Measurements from ENCODE around the gene ACBD6.

Gene ACBD6

GRCh38 chr1:180363246-180363995, 139.0 kb downstream of the ACBD6 start:
- DNase-seq = no peak

- no peak for DNase-seq
Observed at GRCh38 chr1:180360333-180361075, 141.9 kb downstream of the ACBD6 start.

GRCh38 chr1:180358649-180359048, 143.7 kb downstream of the ACBD6 start:
- no peak for DNase-seq

- DNase-seq = no peak
Observed at GRCh38 chr1:180353945-180354344, 148.4 kb downstream of the ACBD6 start.

GRCh38 chr1:180352588-180352987, 149.8 kb downstream of the ACBD6 start:
- DNase-seq = no peak

- DNase-seq = no peak
Observed at GRCh38 chr1:180352021-180352420, 150.4 kb downstream of the ACBD6 start.

GRCh38 chr1:180345148-180345547, 157.2 kb downstream of the ACBD6 start:
- DNase-seq = no peak

GRCh38 chr1:180343921-180344769, 158.2 kb downstream of the ACBD6 start:
- DNase-seq = no peak

- DNase-seq = no peak
Observed at GRCh38 chr1:180327089-180327488, 175.3 kb downstream of the ACBD6 start.

GRCh38 chr1:180312926-180313325, 189.5 kb downstream of the ACBD6 start:
- DNase-seq = no peak

- no peak for DNase-seq
Observed at GRCh38 chr1:180311011-180311730, 191.2 kb downstream of the ACBD6 start.

GRCh38 chr1:180310095-180310494, 192.3 kb downstream of the ACBD6 start:
- no peak for DNase-seq

GRCh38 chr1:180309338-180309737, 193.0 kb downstream of the ACBD6 start:
- no peak for DNase-seq

GRCh38 chr1:180301135-180301742, 201.1 kb downstream of the ACBD6 start:
- DNase-seq = no peak

GRCh38 chr1:180299479-180300221, 202.7 kb downstream of the ACBD6 start:
- DNase-seq = no peak

GRCh38 chr1:180295999-180296398, 206.4 kb downstream of the ACBD6 start:
- DNase-seq = no peak

GRCh38 chr1:180294711-180295110, 207.7 kb downstream of the ACBD6 start:
- no peak for DNase-seq

- no peak for DNase-seq
Observed at GRCh38 chr1:180291004-180291403, 211.4 kb downstream of the ACBD6 start.

GRCh38 chr1:180290265-180291001, 211.9 kb downstream of the ACBD6 start:
- no peak for DNase-seq

- no peak for DNase-seq
Observed at GRCh38 chr1:180288940-180289339, 213.4 kb downstream of the ACBD6 start.

Data from activated T-cell treated with anti-CD3 and anti-CD28 coated beads, Interleukin-2, amount 50 U/mL, for 1 hour (primary cell).